ENCODE results near the gene IRF2.

IRF2 gene

GRCh38 chr4:184474263-184475095 is at the start of gene IRF2:
Gene IRF2 (minus strand): TSS chr4:184474550. CDS start chr4:184429064, 45,486 bp downstream.
- peak; percentile 95 for DNase-seq (ENCODE audit: low read depth)
- H3K4me3 ChIP-seq (ENCODE audit: low read depth, low read length) = peak within 1 kb of the TSS; percentile 88

DNA sequence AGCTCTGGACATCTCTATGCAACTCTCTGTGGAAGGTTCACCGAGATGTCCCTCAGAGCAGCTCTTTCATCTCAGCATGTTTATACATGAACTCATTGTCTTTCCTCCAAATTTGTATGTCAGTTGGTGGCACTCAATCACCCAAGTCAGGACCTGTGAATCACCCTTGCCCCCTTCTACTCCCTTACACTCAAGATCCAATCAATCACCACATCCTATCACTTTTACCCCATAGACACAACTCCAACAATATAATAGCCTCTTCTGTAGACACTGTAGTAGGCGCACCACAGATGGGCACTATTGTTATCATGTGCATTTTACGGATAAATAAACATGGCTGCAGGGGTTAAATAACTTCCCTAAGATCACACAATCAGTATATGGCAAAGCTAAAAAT is 41.3 kb upstream of the IRF2 start:
- DNase-seq (ENCODE audit: low read depth) = no peak
- H3K4me3 ChIP-seq (ENCODE audit: low read depth, low read length) = no peak overlapping the region

GRCh38 chr4:184514121-184514988 is 40.0 kb upstream of the IRF2 start:
- no peak overlapping the region for H3K4me3 ChIP-seq (ENCODE audit: low read depth, low read length)
- DNase-seq (ENCODE audit: low read depth) = peak; percentile 82

GRCh38 chr4:184513802-184514120 is 39.4 kb upstream of the IRF2 start:
- DNase-seq (ENCODE audit: low read depth) = no peak
- H3K4me3 ChIP-seq (ENCODE audit: low read depth, low read length) = no peak overlapping the region

DNA sequence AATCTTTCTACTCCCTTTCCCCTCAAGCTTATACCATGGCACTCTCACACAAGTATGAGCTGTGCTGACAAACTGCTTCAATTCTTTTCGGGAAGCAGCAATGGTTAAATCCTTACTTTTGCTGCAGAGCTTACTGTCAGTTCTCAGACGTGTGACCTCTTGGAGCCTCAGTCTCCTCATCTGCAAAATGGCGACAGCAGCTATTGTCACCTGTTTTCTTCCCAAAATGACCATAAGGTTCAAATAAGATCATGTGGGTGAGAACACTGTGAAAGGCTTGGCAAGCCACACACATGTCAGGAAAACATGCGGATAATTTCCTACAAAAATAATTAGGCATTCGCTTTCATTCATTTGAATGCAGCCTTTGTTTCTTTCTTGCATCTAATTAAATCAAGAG is 36.8 kb upstream of the IRF2 start:
- no peak overlapping the region for H3K4me3 ChIP-seq (ENCODE audit: low read depth, low read length)
- DNase-seq (ENCODE audit: low read depth) = no peak

DNA sequence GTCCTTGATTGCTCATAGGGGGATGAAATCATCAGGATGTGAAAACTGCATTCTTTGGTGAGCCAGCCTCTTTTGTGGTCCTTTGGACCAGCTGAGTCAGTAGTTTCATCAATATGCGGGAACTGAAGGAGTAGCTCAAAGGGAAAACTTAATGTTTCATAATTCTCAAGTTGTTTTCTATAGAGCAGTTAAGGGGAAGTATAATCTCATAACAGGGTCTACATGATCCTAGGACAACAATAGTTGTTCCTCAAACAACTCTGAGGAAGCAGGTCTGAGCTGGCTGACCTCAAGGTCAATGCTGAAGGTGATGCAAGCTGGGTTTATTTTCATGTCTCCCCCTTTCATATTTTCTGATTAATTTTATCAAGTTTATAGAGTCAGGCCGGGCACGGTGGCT is 36.1 kb upstream of the IRF2 start:
- no peak for DNase-seq (ENCODE audit: low read depth)
- H3K4me3 ChIP-seq (ENCODE audit: low read depth, low read length) = no peak overlapping the region

- no peak for DNase-seq (ENCODE audit: low read depth)
- H3K4me3 ChIP-seq (ENCODE audit: low read depth, low read length) = no peak overlapping the region
Measured at GRCh38 chr4:184506527-184507121, 32.3 kb upstream of the IRF2 start.

DNA sequence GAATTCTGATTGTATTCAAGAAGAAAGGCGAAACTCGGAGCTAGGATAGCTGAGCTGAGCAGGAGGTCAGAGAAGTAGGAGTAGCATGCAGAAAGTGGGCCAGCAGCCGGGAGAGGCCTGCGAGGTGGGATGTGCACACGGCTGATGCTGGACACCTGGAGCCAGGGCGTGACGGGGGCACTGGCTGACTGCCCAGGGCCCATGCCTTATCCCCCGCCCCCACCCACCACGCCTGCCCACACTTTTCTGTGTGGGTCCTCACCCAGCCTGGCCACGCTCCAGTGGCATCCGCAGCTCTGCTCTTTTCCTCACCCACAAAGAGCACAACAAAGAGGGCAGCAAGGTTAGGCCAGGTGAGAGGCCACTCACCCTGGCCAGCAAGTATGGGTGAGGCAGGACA is 30.0 kb upstream of the IRF2 start:
- no peak for DNase-seq (ENCODE audit: low read depth)
- H3K4me3 ChIP-seq (ENCODE audit: low read depth, low read length) = no peak overlapping the region

- H3K4me3 ChIP-seq (ENCODE audit: low read depth, low read length) = no peak overlapping the region
- DNase-seq (ENCODE audit: low read depth) = no peak
Measured at GRCh38 chr4:184503869-184504300, 29.5 kb upstream of the IRF2 start.

DNA sequence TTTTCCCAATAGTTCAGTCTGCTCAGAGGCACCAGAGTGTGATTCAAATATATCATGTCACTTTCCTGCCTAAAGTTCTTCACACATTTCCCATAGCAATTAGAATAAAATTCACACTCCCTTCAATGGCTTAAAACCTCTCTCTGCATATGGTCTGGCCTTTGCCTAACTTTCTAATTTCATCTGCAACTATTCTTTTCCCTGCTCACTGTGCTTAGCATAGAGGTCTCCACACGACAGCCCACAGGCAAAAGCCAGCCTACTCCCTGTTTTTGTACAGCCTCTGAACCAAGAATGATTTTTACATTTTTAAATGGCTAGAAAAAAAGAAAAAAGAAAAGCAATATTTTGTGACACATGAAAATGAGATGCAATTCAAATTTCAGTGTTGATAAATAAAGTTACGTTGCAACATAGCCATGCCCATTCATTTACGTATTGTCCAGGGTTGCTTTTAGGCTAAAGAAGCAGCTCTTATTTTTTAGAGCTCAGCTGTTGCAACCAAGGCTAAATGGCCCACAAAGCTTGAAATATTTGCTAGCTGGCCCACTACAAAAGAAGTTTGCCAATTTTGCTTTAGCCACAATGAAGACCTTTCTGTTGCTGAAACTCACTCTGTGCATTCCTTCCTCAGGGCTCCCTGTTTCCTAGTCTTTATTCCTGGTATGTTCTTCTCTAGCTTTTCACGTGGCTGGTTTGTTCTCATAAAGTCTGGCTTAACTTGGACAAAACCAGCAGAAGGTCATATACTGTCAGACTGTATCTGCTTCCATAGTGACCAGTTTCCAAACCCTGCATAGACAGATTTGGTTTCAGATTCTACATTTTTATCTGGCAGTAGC is 26.6 kb upstream of the IRF2 start:
- no peak for DNase-seq (ENCODE audit: low read depth)

GRCh38 chr4:184499996-184500395 is 25.6 kb upstream of the IRF2 start:
- H3K4me3 ChIP-seq (ENCODE audit: low read depth, low read length) = no peak overlapping the region
- no peak for DNase-seq (ENCODE audit: low read depth)

More for the DNA sequence above, 26.6 kb upstream of the IRF2 start:
- no peak overlapping the region for H3K4me3 ChIP-seq (ENCODE audit: low read depth, low read length)

- no peak for DNase-seq (ENCODE audit: low read depth)
Measured at GRCh38 chr4:184498598-184498997, 24.2 kb upstream of the IRF2 start.

GRCh38 chr4:184489771-184490170 is 15.4 kb upstream of the IRF2 start:
- DNase-seq (ENCODE audit: low read depth) = no peak
- H3K4me3 ChIP-seq (ENCODE audit: low read depth, low read length) = no peak overlapping the region

More at GRCh38 chr4:184498598-184498997, 24.2 kb upstream of the IRF2 start:
- H3K4me3 ChIP-seq (ENCODE audit: low read depth, low read length) = no peak overlapping the region

- no peak overlapping the region for H3K4me3 ChIP-seq (ENCODE audit: low read depth, low read length)
- no peak for DNase-seq (ENCODE audit: low read depth)
Measured at GRCh38 chr4:184487503-184487902, 13.2 kb upstream of the IRF2 start.

GRCh38 chr4:184485279-184485678 is 10.9 kb upstream of the IRF2 start:
- DNase-seq (ENCODE audit: low read depth) = no peak

GRCh38 chr4:184481544-184481943 is 7.2 kb upstream of the IRF2 start:
- no peak overlapping the region for H3K4me3 ChIP-seq (ENCODE audit: low read depth, low read length)
- no peak for DNase-seq (ENCODE audit: low read depth)

More at GRCh38 chr4:184485279-184485678, 10.9 kb upstream of the IRF2 start:
- no peak overlapping the region for H3K4me3 ChIP-seq (ENCODE audit: low read depth, low read length)

GRCh38 chr4:184479516-184479950 is 5.2 kb upstream of the IRF2 start:
- H3K4me3 ChIP-seq (ENCODE audit: low read depth, low read length) = no peak overlapping the region

GRCh38 chr4:184477201-184477999 is 3.0 kb upstream of the IRF2 start:
- DNase-seq (ENCODE audit: low read depth) = no peak
- no peak overlapping the region for H3K4me3 ChIP-seq (ENCODE audit: low read depth, low read length)

More at GRCh38 chr4:184479516-184479950, 5.2 kb upstream of the IRF2 start:
- no peak for DNase-seq (ENCODE audit: low read depth)
